Measurements from ENCODE around the gene TCF7L2.

TCF7L2 gene

DNA sequence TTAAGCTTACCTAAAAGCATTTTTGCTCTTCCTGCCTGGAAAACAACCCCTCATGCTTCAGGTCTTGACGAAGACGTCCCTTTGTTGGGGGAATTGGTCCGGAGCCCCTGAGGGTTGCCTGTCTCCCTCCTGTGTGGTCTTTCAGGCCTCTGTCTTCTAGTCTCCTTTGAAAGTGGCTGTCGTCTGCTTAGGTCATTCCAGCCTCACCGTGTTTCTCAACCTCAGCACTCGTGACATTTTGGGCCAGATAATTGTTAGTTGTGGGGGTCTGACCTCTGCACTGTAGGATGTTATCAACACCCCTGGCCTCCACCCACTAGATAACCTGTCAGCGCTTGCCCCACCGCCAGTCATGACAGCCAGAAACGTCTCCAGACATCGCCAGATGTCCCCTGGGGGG is 219.1 kb downstream of the TCF7L2 start:
- Histone ChIP-seq H3K4me3 (ENCODE audit: low read depth in 1 of 2, low read length in 1 of 2) (no peak overlapping the region), H3K4me1 (ENCODE audit: control insufficient read depth in 1 of 2, insufficient read depth in 1 of 2, low read depth in 1 of 2, low read length in 1 of 2) (no peaks in the 10 kb centered on the region), H3K27me3 (no peaks in the 10 kb centered on the region), H3K27ac (no peak overlapping the region), H3K9me3 (no peaks in the 10 kb centered on the region), H3K36me3 (peaks cover 5% of the 10 kb centered on the region)
- TF ChIP-seq, protein P1, sequence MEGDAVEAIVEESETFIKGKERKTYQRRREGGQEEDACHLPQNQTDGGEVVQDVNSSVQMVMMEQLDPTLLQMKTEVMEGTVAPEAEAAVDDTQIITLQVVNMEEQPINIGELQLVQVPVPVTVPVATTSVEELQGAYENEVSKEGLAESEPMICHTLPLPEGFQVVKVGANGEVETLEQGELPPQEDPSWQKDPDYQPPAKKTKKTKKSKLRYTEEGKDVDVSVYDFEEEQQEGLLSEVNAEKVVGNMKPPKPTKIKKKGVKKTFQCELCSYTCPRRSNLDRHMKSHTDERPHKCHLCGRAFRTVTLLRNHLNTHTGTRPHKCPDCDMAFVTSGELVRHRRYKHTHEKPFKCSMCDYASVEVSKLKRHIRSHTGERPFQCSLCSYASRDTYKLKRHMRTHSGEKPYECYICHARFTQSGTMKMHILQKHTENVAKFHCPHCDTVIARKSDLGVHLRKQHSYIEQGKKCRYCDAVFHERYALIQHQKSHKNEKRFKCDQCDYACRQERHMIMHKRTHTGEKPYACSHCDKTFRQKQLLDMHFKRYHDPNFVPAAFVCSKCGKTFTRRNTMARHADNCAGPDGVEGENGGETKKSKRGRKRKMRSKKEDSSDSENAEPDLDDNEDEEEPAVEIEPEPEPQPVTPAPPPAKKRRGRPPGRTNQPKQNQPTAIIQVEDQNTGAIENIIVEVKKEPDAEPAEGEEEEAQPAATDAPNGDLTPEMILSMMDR (IDR thresholded peaks at IDR 0.05) = no peak

- Histone ChIP-seq H3K27ac (no peak overlapping the region), H3K27me3 (no peaks in the 10 kb centered on the region), H3K36me3 (peaks cover 5% of the 10 kb centered on the region), H3K4me1 (ENCODE audit: control insufficient read depth in 1 of 2, insufficient read depth in 1 of 2, low read depth in 1 of 2, low read length in 1 of 2) (no peaks in the 10 kb centered on the region), H3K9me3 (no peaks in the 10 kb centered on the region), H3K4me3 (ENCODE audit: low read depth in 1 of 2, low read length in 1 of 2) (no peak overlapping the region)
- TF ChIP-seq, protein P1 (IDR thresholded peaks at IDR 0.05) = no peak
These were observed 219.9 kb downstream of the TCF7L2 start for GRCh38 chr10:113169853-113170460.

DNA sequence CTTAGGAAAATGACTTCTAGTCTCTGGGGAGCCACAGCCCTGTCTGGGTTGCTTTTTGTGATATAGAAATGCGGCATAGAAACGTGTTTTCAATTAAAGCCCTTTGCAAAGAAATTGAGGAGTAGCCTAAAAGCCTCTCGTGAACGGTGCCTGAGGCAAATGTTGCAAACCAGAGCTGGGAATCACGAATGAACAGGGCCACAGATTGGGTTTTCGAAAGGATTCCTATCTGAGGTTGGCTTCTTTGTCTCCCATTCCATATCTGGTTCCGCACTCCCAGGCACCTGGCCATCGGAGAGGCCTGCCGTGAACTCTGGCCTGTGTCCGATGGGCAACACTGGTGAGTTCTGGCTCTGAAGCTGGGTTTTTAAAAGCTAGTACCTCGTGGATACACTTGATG is 221.6 kb downstream of the TCF7L2 start:
- Histone ChIP-seq H3K9me3 (no peaks in the 10 kb centered on the region), H3K4me3 (ENCODE audit: low read depth in 1 of 2, low read length in 1 of 2) (no peak overlapping the region), H3K27ac (no peak overlapping the region), H3K27me3 (no peaks in the 10 kb centered on the region), H3K36me3 (no peaks in the 10 kb centered on the region), H3K4me1 (ENCODE audit: control insufficient read depth in 1 of 2, insufficient read depth in 1 of 2, low read depth in 1 of 2, low read length in 1 of 2) (no peaks in the 10 kb centered on the region)
- TF ChIP-seq, protein P1 (IDR thresholded peaks at IDR 0.05) = no peak

- Histone ChIP-seq H3K4me1 (ENCODE audit: control insufficient read depth in 1 of 2, insufficient read depth in 1 of 2, low read depth in 1 of 2, low read length in 1 of 2) (no peaks in the 10 kb centered on the region), H3K4me3 (ENCODE audit: low read depth in 1 of 2, low read length in 1 of 2) (no peak overlapping the region), H3K27me3 (no peaks in the 10 kb centered on the region), H3K27ac (no peak overlapping the region), H3K36me3 (no peaks in the 10 kb centered on the region), H3K9me3 (no peaks in the 10 kb centered on the region)
- TF ChIP-seq, protein P1 (IDR thresholded peaks at IDR 0.05) = no peak
These were observed 225.1 kb downstream of the TCF7L2 start for GRCh38 chr10:113175176-113175575.

- Histone ChIP-seq H3K9me3 (no peaks in the 10 kb centered on the region), H3K4me3 (ENCODE audit: low read depth in 1 of 2, low read length in 1 of 2) (no peak overlapping the region), H3K4me1 (ENCODE audit: control insufficient read depth in 1 of 2, insufficient read depth in 1 of 2, low read depth in 1 of 2, low read length in 1 of 2) (no peaks in the 10 kb centered on the region), H3K27me3 (no peaks in the 10 kb centered on the region), H3K36me3 (no peaks in the 10 kb centered on the region), H3K27ac (no peak overlapping the region)
- TF ChIP-seq, protein P1 (IDR thresholded peaks at IDR 0.05) = no peak
These were observed 226.0 kb downstream of the TCF7L2 start for GRCh38 chr10:113175756-113176651.

All from neutrophil (primary cell).